K562 (cell line): Measurements from ENCODE around the gene QARS1. TPM values are rescaled to one million over a fixed set of nuclear protein-coding genes. Genes with fewer than 3 reads are reported as not detected.

Experiments
- ATAC-seq: fragments of 200-7000 bp; cut with Tn5 transposase; 3 replicates; pipeline ENCODE4 v1.9.1; 2020; ENCODE audit warnings: moderate library complexity
- BruUV-seq: library from RNA; stranded (reverse); fragments of 400-500 nt; replicated peaks from 2 replicates; lab custom pipeline; 2021; lab: Mats Ljungman, UMichigan
- CTCF ChIA-PET: fragments of 300-600 bp; formaldehyde crosslinking; extraction: SDS; loops from one replicate; lab custom pipeline; 2021; ENCODE audit warnings: low intra/inter-chr PET ratio; lab: Yijun Ruan, JAX
- POLR2A ChIA-PET: fragments of 300-600, 350-650 bp; sonication (Branson Sonifier 250); formaldehyde crosslinking; extraction: SDS; loops from one replicate; lab custom pipeline; 2021; ENCODE audit warnings: antibody characterized with exemption, inconsistent platforms; lab: Yijun Ruan, JAX
- DNase-seq, 4 experiments: peaks; one replicate each; pipeline versions ENCODE4 v3.0.0 to v3.0.0-alpha.2; 2011 to 2018; ENCODE audit warnings: low spot score in 3 of 4, mixed read lengths in 3 of 4; ENCODE audit errors: extremely low read depth in 1 of 4
- FAIRE-seq: peaks from 2 replicates; lab custom pipeline; 2011; peaks lifted over from hg19 to GRCh38; lab: Jason Lieb, UNC
- H2AFZ ChIP-seq: 2 replicates; pipeline ENCODE4 v1.6.0; 2011; ENCODE audit warnings: low read depth, low read length, control low read depth, inconsistent platforms
- H3K27ac ChIP-seq: fragments of 200-600 bp; 3 replicates; pipeline ENCODE4 v1.8.0; 2011; ENCODE audit warnings: low read depth, mild to moderate bottlenecking, control low read depth, inconsistent platforms, low read length, moderate library complexity, mixed read lengths; ENCODE audit errors: extremely low read depth
- H3K27me3 ChIP-seq, 2 experiments: fragments of 300-600 bp in 1 of 2; 2 replicates in 1 of 2; 3 replicates in 1 of 2; pipeline versions ENCODE4 v1.6.0 to v1.8.0; 2011; ENCODE audit warnings: inconsistent platforms in 2 of 2, low read length in 2 of 2, mild to moderate bottlenecking in 1 of 2, mixed read lengths in 1 of 2, moderate library complexity in 1 of 2; ENCODE audit not compliant: control insufficient read depth in 2 of 2, insufficient read depth in 2 of 2
- H3K36me3 ChIP-seq: fragments of 300-600 bp; 3 replicates; pipeline ENCODE4 v1.8.0; 2011; ENCODE audit warnings: mild to moderate bottlenecking, low read length, inconsistent platforms; ENCODE audit not compliant: control insufficient read depth, insufficient read depth
- H3K4me1 ChIP-seq, 2 experiments: fragments of 200-600 bp in 1 of 2; replicated peaks in 1 of 2; 2 replicates in 1 of 2; 3 replicates in 1 of 2; pipeline versions ENCODE4 v1.5.1 to v1.8.0; 2011; ENCODE audit warnings: inconsistent platforms in 2 of 2, low read length in 2 of 2, mild to moderate bottlenecking in 1 of 2, mixed read lengths in 1 of 2, moderate library complexity in 1 of 2; ENCODE audit not compliant: control insufficient read depth in 2 of 2, insufficient read depth in 2 of 2
- H3K4me2 ChIP-seq: 2 replicates; pipeline ENCODE4 v1.6.1; 2011; ENCODE audit warnings: low read length, control low read depth, inconsistent platforms, mixed read lengths; ENCODE audit not compliant: insufficient read depth
- H3K4me3 ChIP-seq: fragments of 200-600 bp; sonication (generic), shearing (Covaris generic); 2 replicates; pipeline ENCODE4 v1.5.1; 2016; ENCODE audit warnings: control low read depth, inconsistent platforms
- H3K79me2 ChIP-seq: fragments of 200-600 bp; 3 replicates; pipeline ENCODE4 v1.8.0; 2011; ENCODE audit warnings: low read length, inconsistent platforms; ENCODE audit not compliant: control insufficient read depth, insufficient read depth
- H3K9ac ChIP-seq, 2 experiments: 2 replicates each; pipeline versions ENCODE4 v1.6.0 to v1.6.1; 2011; ENCODE audit warnings: low read depth in 2 of 2, low read length in 2 of 2, control low read depth in 1 of 2, inconsistent platforms in 1 of 2, mild to moderate bottlenecking in 1 of 2, mixed read lengths in 1 of 2; ENCODE audit not compliant: insufficient read depth in 1 of 2
- H3K9me1 ChIP-seq: one replicate; pipeline ENCODE4 v1.6.0; 2011; ENCODE audit warnings: inconsistent platforms, mild to moderate bottlenecking, low read length, moderate library complexity; ENCODE audit not compliant: control insufficient read depth, insufficient read depth
- H3K9me3 ChIP-seq: replicated peaks from 2 replicates; pipeline ENCODE4 v1.5.1; 2011; ENCODE audit warnings: low read depth, low read length, inconsistent platforms; ENCODE audit not compliant: control insufficient read depth, insufficient read depth
- H4K20me1 ChIP-seq: replicated peaks from 2 replicates; pipeline ENCODE4 v1.6.1; 2011; ENCODE audit warnings: low read length, inconsistent platforms, mixed read lengths; ENCODE audit not compliant: control insufficient read depth, insufficient read depth
- EGR1 ChIP-seq: fragments of 450-650 bp; conservative IDR thresholded peaks from 2 replicates; pipeline ENCODE4 v1.6.1; 2017; ENCODE audit warnings: mild to moderate bottlenecking
- EP400 ChIP-seq: fragments of 450-650 bp; IDR thresholded peaks from 2 replicates; pipeline ENCODE4 v1.6.1; 2017; ENCODE audit warnings: antibody characterized with exemption, mild to moderate bottlenecking, moderate library complexity
- MGA ChIP-seq: fragments of 450-650 bp; IDR thresholded peaks from 2 replicates; pipeline ENCODE4 v1.6.1; 2016; ENCODE audit warnings: mild to moderate bottlenecking, moderate library complexity
- NFE2L1 ChIP-seq: fragments of 450-650 bp; IDR thresholded peaks from 2 replicates; pipeline ENCODE4 v1.6.1; 2016; ENCODE audit warnings: missing genetic modification characterization, low read depth, mild to moderate bottlenecking, missing compliant biosample characterization, moderate library complexity, borderline replicate concordance
- SAFB ChIP-seq: fragments of 200-400 bp; formaldehyde crosslinking; IDR thresholded peaks from 2 replicates; pipeline ENCODE4 v1.6.1; 2017; ENCODE audit warnings: low read depth, low read length, borderline replicate concordance
- TEAD4 ChIP-seq, 2 experiments: sonication (generic) in 1 of 2; formaldehyde crosslinking in 1 of 2; IDR thresholded peaks; 2 replicates each; pipeline versions ENCODE4 v1.6.1 to v1.8.0; 2012 to 2022; ENCODE audit warnings: borderline replicate concordance in 1 of 2, inconsistent platforms in 1 of 2, low read length in 1 of 2, mild to moderate bottlenecking in 1 of 2, missing genetic modification reagents in 1 of 2
- ZNF384 ChIP-seq: IDR thresholded peaks from 2 replicates; pipeline ENCODE4 v1.6.1; 2012; ENCODE audit warnings: low read depth, low read length, improper control_type of control experiment
- ZNF41 ChIP-seq: fragments of 250-450 bp; sonication (Bioruptor Pico); conservative IDR thresholded peaks from 2 replicates; pipeline ENCODE4 v1.4.0; 2020; ENCODE audit warnings: mild to moderate bottlenecking
- ZNF586 ChIP-seq: fragments of 450-650 bp; formaldehyde crosslinking; conservative IDR thresholded peaks from 2 replicates; pipeline ENCODE4 v1.4.0; 2020; ENCODE audit warnings: mild to moderate bottlenecking, moderate library complexity
- WGBS: fragments of 100-300 bp; shearing (Covaris generic); methylation state at CpG from one replicate; pipeline ENCODE4 v1.1.6; 2016; ENCODE audit warnings: low coverage, mixed read lengths; ENCODE audit not compliant: insufficient coverage; ENCODE audit errors: missing lambda C conversion rate; 5-methylcytosine and 5-hydroxymethylcytosine counted together
- in situ Hi-C: fragments of 300-500 bp; cut with MboI; formaldehyde crosslinking; loops from 4 replicates; pipeline ENCODE4 v1.15.0; 2018; ENCODE audit warnings: inconsistent platforms, mixed read lengths
- intact Hi-C: fragments of 100-400 bp; cut with micrococcal nuclease; formaldehyde crosslinking; loops from 2 replicates; pipeline ENCODE4 v1.14.2; 2022
- polyA plus RNA-seq, 8 experiments: library from polyadenylated mRNA; depleted of rRNA in 4 of 8; stranded (reverse) in 5 of 8; unstranded in 3 of 8; fragments of >200 nt; fragmentation: Nextera tagmentation in 2 of 8; fragmentation: Illumina TruSeq in 1 of 8; extraction: Ambion mirVana in 2 of 8; extraction: Trizol in 1 of 8; gene quantifications; 2 replicates each; pipeline versions ENCODE4 v1.2.1 to v1.2.3, GENCODE V29; 2011 to 2014; ENCODE audit warnings: inconsistent platforms in 1 of 8, missing spikeins in 1 of 8
- total RNA-seq, 7 experiments: library from RNA; depleted of rRNA in 6 of 7; stranded (reverse); fragments of >200 nt in 6 of 7; fragmentation: Illumina TruSeq in 2 of 7; extraction: Trizol in 2 of 7; gene quantifications; 2 replicates each; pipeline versions ENCODE4 v1.2.1 to v1.2.3, GENCODE V29; 2011 to 2021; ENCODE audit warnings: low replicate concordance in 1 of 7

The QARS1 gene
- total and polyA plus RNA-seq, 9 of the 15 experiments (the other 6 are each of a cell fraction or from before 2014, with no cell fraction given) = 148 to 310 (median 273) TPM

- intact Hi-C loops (no loop called here), in situ Hi-C loops (no loop called here)
- CTCF ChIA-PET = no interaction called here
- Histone ChIP-seq H2AFZ (no peak overlapping the region), H3K27ac (no peak overlapping the region), H3K9me3 (no peaks in the 10 kb centered on the region), H3K36me3 (peaks cover 70% of the 10 kb centered on the region), H3K9ac (peak overlapping the region in 1 of 2 experiments; percentile 72; a peak in 1 of 4 replicates), H4K20me1 (peaks cover 11% of the 10 kb centered on the region; the same call in 1 of the 2 replicates), H3K4me3 (no peak overlapping the region), H3K27me3 (no peaks in the 10 kb centered on the region), H3K4me1 (peaks cover 19 to 34% of the 10 kb centered on the region in 2 experiments; a peak in 4 of 5 replicates), H3K9me1 (peaks cover 6% of the 10 kb centered on the region), H3K4me2 (peak overlapping the region; percentile 18; the same call in 1 of the 2 replicates), H3K79me2 (peaks cover 12% of the 10 kb centered on the region)
- peak; percentile 7 for ATAC-seq
- POLR2A ChIA-PET = interaction anchor here (0.6 kb wide), 1 partner anchor 169 kb away, joined by 5 read pairs; no protein-coding TSS in a partner anchor
- BruUV-seq = no TSS peak
- FAIRE-seq = peak; percentile 93
- DNase-seq = peak; percentile 55 to 92 (median 66)
- WGBS = 6% methylated on average over 5 of the region's 5 CpGs
- no peak for TF ChIP-seq ZNF586 (CRISPR knock-in tag)
- no peak for TF ChIP-seq NFE2L1
- no peak for TF ChIP-seq MGA
- TF ChIP-seq EGR1 = 0 out of 2 replicates have a peak, but pooled peaks have one; percentile 33
- TF ChIP-seq EP400 = no peak
- TF ChIP-seq TEAD4 (IDR thresholded peaks at IDR 0.05; ENCODE audit: low read length) = peak; percentile 64
- no peak for TF ChIP-seq TEAD4 (CRISPR knock-in tag; IDR thresholded peaks at IDR 0.05; ENCODE audit: borderline replicate concordance)
- TF ChIP-seq ZNF384 = no peak
- TF ChIP-seq SAFB = no peak
- TF ChIP-seq ZNF41 (CRISPR knock-in tag) = no peak
Measured at GRCh38 chr3:49098429-49098828, 6.1 kb downstream of the QARS1 start.
